Stimulated activated CD4-positive, alpha-beta T cell treated with anti-CD3 and anti-CD28 coated beads, Interleukin-4, amount 100 ng/mL, for 24 hours (primary cell): ENCODE measurements around the gene RUFY1.
"Not testable (repeated sequence)": the region's sequence is repeated elsewhere in the genome, so short reads cannot be mapped to it uniquely, and the experiment has no call there.

ENCODE experiments used
- DNase-seq: peaks from one replicate; pipeline ENCODE4 v3.0.0-alpha.2; 2020

Gene RUFY1

DNA sequence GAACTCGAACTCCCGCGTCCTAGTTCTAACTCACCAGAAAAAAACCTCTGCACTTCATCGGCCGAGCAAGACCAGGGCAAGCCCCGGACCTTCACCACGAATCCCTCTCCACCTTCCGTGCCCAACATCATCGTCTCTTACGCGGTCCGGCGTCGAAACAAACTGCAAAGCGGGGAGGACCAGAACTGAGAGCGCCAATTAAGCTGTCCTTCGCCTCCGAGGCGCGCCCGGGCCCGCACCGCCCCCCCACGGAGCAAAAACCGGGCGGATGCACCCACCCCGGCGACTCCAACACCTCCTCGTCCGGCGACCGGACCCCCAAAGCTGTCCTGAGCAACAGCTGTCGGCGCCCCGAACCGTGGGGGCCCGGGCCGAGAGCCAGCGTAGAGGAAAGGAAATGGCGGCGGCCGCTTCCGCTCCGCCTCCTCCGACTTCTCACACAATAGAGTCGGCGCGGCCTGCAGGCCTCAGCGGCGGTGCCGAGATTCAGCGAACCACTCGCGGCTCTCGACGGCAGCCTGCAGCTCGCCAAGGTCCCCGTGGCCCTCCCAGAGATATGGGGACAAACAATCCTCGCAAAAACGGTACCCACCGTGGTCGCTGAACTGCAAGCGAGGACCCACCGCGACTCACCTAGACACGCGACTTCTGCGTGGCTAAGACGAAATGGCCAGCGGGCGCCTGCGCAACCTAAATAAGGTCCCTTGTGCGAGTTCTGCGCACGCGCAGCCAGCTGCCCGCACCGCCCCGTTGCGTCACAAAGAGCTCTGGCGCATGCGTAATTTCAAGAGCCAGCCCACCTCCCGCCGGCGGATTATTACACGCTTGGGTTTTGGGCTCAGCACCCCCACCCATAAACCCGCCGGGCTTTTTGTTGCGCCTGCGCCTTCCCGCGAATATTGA is 72.9 kb downstream of the RUFY1 start, which contains the start of gene HNRNPH1:
TSS of gene HNRNPH1 (minus strand) at position 669 of the 903 bp plus-strand sequence. CDS start at position 131, 538 bp downstream.
- peak; percentile 99 for DNase-seq

DNA sequence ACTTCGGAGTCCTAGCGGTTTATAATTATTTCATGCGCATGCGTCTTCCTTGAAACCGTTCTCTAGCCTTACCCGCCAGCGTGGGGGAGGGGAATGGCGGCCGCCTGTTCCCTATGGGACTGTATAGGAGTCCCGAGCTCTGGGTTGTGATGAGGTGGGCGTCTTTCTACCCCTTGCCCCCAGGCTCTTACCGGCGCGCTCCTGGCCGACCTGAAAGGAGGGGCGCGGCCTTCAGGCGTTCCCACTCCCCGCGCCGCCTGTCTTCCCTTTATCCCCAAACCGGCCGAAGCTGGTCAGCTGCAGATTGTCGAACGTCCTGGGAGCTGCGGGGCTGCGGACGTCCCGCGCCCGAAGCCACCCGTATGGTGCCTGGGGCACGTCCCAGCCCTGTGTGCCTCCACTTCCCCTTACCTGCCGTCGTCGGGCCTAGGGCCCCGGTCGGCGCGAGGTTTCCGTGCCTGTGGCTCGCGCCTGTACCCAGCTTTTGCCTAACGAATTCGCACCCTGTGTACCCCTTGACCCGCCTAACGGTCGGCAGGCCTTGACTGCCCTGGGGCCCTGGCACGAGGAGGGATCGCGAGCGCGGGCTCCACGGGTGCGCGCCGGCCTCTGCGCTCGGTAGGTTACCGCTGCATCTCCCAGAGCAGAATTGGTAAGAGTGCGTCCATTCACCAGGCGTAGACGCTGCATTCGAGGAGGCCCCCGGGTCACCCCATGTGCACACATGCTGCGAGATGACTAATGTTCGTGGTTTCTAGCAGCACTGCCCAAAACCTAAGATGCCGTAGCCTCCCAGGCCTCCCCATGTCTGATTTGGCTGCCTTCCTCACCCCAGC is 73.8 kb downstream of the RUFY1 start:
- DNase-seq = peak; percentile 67

GRCh38 chr5:179624841-179625271 is 74.5 kb downstream of the RUFY1 start:
- no peak for DNase-seq

- not testable (repeated sequence) for DNase-seq
Observed at GRCh38 chr5:179633501-179634369, 83.4 kb downstream of the RUFY1 start.

GRCh38 chr5:179634370-179635172 is 84.2 kb downstream of the RUFY1 start:
- DNase-seq = not testable (repeated sequence)

DNA sequence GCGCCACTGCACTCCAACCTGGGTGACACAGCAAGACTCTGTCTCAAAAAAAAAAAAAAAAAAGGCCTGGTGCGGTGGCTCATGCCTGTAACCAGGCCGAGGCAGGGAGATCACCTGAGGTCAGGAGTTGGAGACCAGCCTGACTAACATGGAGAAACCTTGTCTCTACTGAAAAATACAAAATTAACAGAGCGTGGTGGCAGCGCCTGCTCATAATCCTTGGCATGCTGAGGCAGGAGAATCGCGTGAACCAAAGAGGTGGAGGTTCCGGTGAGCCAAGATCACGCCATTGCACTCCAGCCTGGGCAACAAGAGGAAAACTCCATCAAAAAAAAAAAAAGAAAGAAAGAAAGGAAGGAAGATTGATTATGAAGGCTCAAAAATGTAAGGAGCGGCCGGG is 88.9 kb downstream of the RUFY1 start:
- not testable (repeated sequence) for DNase-seq

DNA sequence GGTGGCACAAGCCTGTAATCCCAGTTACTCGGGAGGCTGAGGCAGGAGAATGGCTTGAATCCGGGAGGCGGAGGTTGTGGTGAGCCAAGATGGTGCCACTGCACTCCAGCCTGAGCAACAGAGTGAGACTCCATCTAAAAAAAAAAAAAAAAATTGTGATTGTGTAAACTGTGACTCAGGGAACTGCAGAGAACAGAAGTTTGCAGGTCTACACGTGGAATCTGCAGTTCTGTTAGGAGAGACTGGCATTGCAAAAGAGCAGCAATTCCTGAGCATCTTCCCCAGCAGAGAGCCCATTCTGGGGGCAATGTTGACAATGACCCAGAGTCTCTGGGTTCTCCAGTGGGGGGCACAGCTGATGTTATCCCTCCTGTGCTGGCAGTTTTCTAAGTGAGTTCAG is 91.4 kb downstream of the RUFY1 start:
- DNase-seq = not testable (repeated sequence)

DNA sequence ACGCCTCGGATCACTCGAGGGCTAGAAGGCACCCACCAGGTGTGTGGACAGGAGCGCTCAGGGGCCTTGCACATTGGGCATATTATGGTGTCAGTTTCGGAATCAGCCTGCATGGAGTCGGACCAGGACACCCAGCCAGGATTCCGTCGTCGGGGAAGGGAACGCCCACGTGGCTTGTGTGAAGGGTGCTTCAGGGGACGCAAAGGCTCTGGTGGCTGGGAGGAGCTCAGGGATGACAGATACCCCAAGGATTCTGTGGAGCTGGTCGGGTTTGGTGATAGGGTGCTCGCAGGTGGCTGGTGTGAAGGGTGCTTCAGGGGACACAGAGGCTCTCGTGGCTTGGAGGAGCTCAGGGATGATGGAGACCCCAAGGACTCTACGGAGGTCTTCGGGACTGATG is 92.3 kb downstream of the RUFY1 start:
- not testable (repeated sequence) for DNase-seq

GRCh38 chr5:179643141-179643920 is 93.0 kb downstream of the RUFY1 start:
- DNase-seq = not testable (repeated sequence)

GRCh38 chr5:179644766-179645165 is 94.4 kb downstream of the RUFY1 start:
- DNase-seq = not testable (repeated sequence)

DNA sequence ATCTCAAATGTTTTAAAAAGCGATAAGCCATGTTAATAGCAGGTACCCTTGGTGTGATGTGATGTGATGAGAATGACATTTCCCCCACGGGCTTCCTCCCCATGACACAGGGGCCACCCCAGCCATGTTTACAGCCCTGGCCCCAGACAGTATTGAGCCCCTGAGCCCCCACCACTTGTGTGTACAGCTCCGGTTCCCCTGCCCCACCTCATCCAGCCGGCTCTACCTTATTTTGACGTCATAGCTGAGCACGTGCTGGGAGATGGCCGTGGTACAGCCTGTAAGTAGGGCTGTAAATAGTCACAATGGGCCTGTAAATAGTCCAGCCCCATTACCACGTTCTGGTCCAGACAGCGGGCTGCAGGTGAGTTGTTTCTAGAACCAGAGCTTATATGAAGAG is 98.1 kb downstream of the RUFY1 start:
- no peak for DNase-seq

DNA sequence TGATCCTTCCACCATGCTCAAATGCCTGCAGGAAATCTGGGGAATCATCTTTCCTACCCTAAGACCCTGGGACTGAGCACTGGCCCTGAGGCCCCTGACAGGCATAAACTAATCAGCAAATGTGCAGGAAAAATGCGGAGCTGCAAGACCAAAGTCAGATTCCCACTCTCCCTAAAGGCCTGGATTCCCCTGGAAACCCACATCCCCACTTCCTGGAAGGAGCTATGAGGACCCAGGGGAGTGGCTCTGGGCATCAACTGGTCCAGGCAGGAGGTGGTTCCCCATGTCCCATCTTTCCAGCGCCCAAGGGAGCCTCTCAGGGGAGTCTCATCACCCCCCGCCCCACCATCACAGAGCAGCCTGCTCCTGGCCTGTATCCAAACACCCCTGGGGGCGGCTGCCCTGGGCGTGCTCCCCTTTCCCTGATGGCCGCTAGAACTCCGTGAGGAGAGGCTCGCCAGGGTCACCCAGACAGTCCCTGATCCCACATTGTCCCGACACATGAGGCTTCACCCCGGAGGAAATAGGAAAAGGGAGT is 98.9 kb downstream of the RUFY1 start:
- DNase-seq = not testable (repeated sequence)

DNA sequence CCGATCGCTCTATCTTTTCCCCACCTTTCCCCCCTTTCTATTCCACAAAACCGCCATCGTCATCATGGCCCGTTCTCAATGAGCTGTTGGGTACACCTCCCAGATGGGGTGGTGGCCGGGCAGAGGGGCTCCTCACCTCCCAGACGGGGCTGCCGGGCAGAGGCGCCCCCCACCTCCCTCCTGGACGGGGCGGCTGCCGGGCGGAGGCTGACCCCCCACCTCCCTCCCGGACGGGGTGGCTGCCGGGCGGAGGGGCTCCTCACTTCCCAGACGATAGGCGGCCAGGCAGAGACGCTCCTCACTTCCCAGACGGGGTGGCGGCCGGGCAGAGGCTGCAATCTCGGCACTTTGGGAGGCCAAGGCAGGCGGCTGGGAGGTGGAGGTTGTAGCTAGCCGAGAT is 99.9 kb downstream of the RUFY1 start:
- not testable (repeated sequence) for DNase-seq

DNA sequence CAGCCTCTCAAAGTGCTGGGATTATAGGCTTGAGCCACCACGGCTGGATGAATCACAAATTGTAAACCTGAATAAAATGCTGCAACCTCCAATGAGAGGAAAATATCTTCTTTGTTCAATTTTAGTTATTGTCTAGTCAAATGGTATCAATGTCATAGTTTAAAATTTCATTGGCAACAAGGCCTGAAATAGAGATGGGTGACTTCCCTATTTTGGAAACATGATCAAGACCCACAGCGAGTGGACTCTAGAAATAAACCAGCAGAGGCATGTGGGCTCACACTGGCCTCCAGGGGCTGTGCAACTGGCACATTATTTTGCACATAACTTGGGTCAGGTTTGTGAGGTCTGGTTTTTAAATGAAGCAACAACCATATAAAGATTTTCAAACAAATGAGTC is 102.8 kb downstream of the RUFY1 start:
- DNase-seq = not testable (repeated sequence)

- DNase-seq = not testable (repeated sequence)
Observed at GRCh38 chr5:179657302-179658178, 107.2 kb downstream of the RUFY1 start.

DNA sequence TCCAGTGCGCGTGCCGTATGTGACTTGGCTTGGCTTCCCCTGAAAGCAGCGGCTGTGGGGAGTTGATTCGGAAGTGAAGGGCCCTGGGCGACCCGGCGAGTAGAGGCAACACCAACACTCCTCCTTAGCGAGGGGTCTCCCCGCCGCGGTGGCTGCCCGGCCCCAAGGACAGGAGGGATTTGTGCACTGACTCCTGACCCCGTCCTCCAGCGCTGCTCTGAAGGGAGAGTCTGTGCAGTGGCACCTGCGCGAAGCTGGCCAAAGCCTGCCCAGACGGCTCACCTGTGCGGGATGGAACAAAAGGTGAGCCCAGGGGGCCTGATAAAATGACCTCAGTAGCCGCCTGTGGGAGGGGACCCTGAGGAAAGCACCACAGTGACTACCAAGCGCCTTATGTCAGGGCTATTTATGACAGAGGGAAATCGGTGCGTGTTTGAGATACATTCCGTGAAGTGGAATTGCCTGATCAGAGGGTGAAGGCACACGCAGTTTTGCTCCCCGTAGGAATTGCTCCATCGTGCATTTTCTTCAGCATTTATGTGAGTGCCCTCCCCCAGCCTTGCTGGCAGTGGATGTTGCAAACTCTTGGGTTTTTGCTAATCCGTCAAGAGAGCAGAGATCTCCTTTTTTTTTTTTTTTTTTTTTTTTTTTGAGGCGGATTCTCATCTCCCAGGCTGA is 108.0 kb downstream of the RUFY1 start:
- DNase-seq = not testable (repeated sequence)
